IMR-90 (cell line): ENCODE data around the gene LRRC56. TPM values are rescaled to one million over a fixed set of nuclear protein-coding genes. Genes with fewer than 3 reads are reported as not detected.

Source experiments
- ATAC-seq: fragments of 200-7000 bp; cut with Tn5 transposase; 2 replicates; pipeline ENCODE4 v1.9.1; 2020; ENCODE audit warnings: low read depth, mild to moderate bottlenecking, moderate library complexity
- BruUV-seq: library from RNA; stranded (reverse); fragments of 400-500 nt; replicated peaks from 2 replicates; lab custom pipeline; 2021; lab: Mats Ljungman, UMichigan
- CTCF ChIA-PET: fragments of 300-600 bp; formaldehyde crosslinking; extraction: SDS; loops from one replicate; lab custom pipeline; 2021; ENCODE audit warnings: antibody characterized with exemption; lab: Yijun Ruan, JAX
- POLR2A ChIA-PET: fragments of 300-600 bp; sonication (Branson Sonifier 250); formaldehyde crosslinking; loops from one replicate; lab custom pipeline; 2022; ENCODE audit warnings: antibody characterized with exemption; ENCODE audit not compliant: unreplicated experiment; lab: Charles Lee
- DNase-seq: peaks from one replicate; pipeline ENCODE4 v3.0.0; 2013
- H2AFZ ChIP-seq: replicated peaks from 2 replicates; pipeline ENCODE3; 2013; ENCODE audit warnings: low read length, mild to moderate bottlenecking; ENCODE audit not compliant: poor library complexity
- H2AK5ac ChIP-seq: 2 replicates; pipeline ENCODE4 v1.6.1; 2013; ENCODE audit warnings: low read depth, low read length, inconsistent platforms
- H2AK9ac ChIP-seq: replicated peaks from 2 replicates; pipeline ENCODE3; 2013; ENCODE audit warnings: mild to moderate bottlenecking, low read depth, low read length, moderate library complexity; ENCODE audit not compliant: poor library complexity
- H2BK120ac ChIP-seq: 2 replicates; pipeline ENCODE4 v1.6.1; 2013; ENCODE audit warnings: low read depth, low read length, inconsistent platforms
- H2BK15ac ChIP-seq: 3 replicates; pipeline ENCODE4 v1.6.1; 2013; ENCODE audit warnings: low read depth, low read length, inconsistent platforms
- H2BK20ac ChIP-seq: 2 replicates; pipeline ENCODE4 v1.6.1; 2013; ENCODE audit warnings: low read depth, mild to moderate bottlenecking, inconsistent platforms, low read length, moderate library complexity
- H2BK5ac ChIP-seq: 2 replicates; pipeline ENCODE4 v1.6.1; 2013; ENCODE audit warnings: mild to moderate bottlenecking, low read depth, low read length, inconsistent platforms; ENCODE audit not compliant: poor library complexity, severe bottlenecking
- H3K14ac ChIP-seq: replicated peaks from 2 replicates; pipeline ENCODE4 v1.6.1; 2013; ENCODE audit warnings: low read depth, low read length, inconsistent platforms
- H3K18ac ChIP-seq: 2 replicates; pipeline ENCODE4 v1.6.1; 2013; ENCODE audit warnings: low read depth, low read length, control low read depth
- H3K23ac ChIP-seq: 2 replicates; pipeline ENCODE4 v1.6.1; 2013; ENCODE audit warnings: low read depth, low read length, inconsistent platforms
- H3K27ac ChIP-seq: 2 replicates; pipeline ENCODE4 v1.5.1; 2013; ENCODE audit warnings: mild to moderate bottlenecking, control low read depth, low read length; ENCODE audit not compliant: insufficient read depth
- H3K27me3 ChIP-seq: 2 replicates; pipeline ENCODE4 v1.6.1; 2013; ENCODE audit warnings: low read length; ENCODE audit not compliant: control insufficient read depth, insufficient read depth
- H3K36me3 ChIP-seq: 2 replicates; pipeline ENCODE4 v1.6.1; 2013; ENCODE audit warnings: low read length, mixed read lengths; ENCODE audit not compliant: control insufficient read depth, insufficient read depth
- H3K4ac ChIP-seq: 2 replicates; pipeline ENCODE4 v1.6.1; 2013; ENCODE audit warnings: low read depth, low read length, inconsistent platforms
- H3K4me1 ChIP-seq: 2 replicates; pipeline ENCODE4 v1.6.1; 2013; ENCODE audit warnings: low read length, mixed read lengths; ENCODE audit not compliant: control insufficient read depth, insufficient read depth
- H3K4me2 ChIP-seq: 2 replicates; pipeline ENCODE4 v1.6.1; 2013; ENCODE audit warnings: low read depth, mild to moderate bottlenecking, control low read depth, low read length, moderate library complexity
- H3K4me3 ChIP-seq: 2 replicates; pipeline ENCODE4 v1.5.1; 2013; ENCODE audit warnings: low read depth, mild to moderate bottlenecking, control low read depth, low read length, moderate library complexity; ENCODE audit not compliant: insufficient read depth
- H3K56ac ChIP-seq: 2 replicates; pipeline ENCODE4 v1.6.1; 2013; ENCODE audit warnings: low read length, inconsistent platforms; ENCODE audit not compliant: insufficient read depth; ENCODE audit errors: extremely low read depth
- H3K79me1 ChIP-seq, 2 experiments: 2 replicates each; pipeline ENCODE4 v1.6.1; 2013; ENCODE audit warnings: low read length in 2 of 2, inconsistent platforms in 1 of 2, low read depth in 1 of 2
- H3K9ac ChIP-seq: 2 replicates; pipeline ENCODE4 v1.6.1; 2013; ENCODE audit warnings: low read depth, low read length, control low read depth
- H3K9me1 ChIP-seq: 2 replicates; pipeline ENCODE4 v1.6.1; 2013; ENCODE audit warnings: low read length, inconsistent platforms; ENCODE audit not compliant: insufficient read depth
- H3K9me3 ChIP-seq: 2 replicates; pipeline ENCODE4 v1.6.1; 2013; ENCODE audit warnings: low read length; ENCODE audit not compliant: control insufficient read depth, insufficient read depth
- H4K20me1 ChIP-seq: 2 replicates; pipeline ENCODE4 v1.6.1; 2013; ENCODE audit warnings: low read length, inconsistent platforms; ENCODE audit not compliant: insufficient read depth
- H4K5ac ChIP-seq: 2 replicates; pipeline ENCODE4 v1.6.1; 2013; ENCODE audit warnings: mild to moderate bottlenecking, low read depth, low read length, control low read depth
- H4K8ac ChIP-seq, 2 experiments: 2 replicates each; pipeline ENCODE4 v1.6.1; 2013; ENCODE audit warnings: low read depth in 2 of 2, low read length in 2 of 2, control low read depth in 1 of 2, inconsistent platforms in 1 of 2
- H4K91ac ChIP-seq: 2 replicates; pipeline ENCODE4 v1.6.1; 2013; ENCODE audit warnings: low read depth, low read length, inconsistent platforms; ENCODE audit not compliant: insufficient read depth
- BHLHE40 ChIP-seq: fragments of 150-350 bp; IDR thresholded peaks from 2 replicates; pipeline ENCODE4 v1.6.1; 2016; ENCODE audit warnings: mild to moderate bottlenecking, low read depth, low read length
- CHD1 ChIP-seq: IDR thresholded peaks from 2 replicates; pipeline ENCODE4 v1.6.1; 2012; ENCODE audit warnings: low read depth, low read length, improper control_type of control experiment
- ELK1 ChIP-seq: fragments of 150-350 bp; IDR thresholded peaks from 2 replicates; pipeline ENCODE4 v1.6.1; 2016; ENCODE audit warnings: low read depth, mild to moderate bottlenecking, low read length, moderate library complexity, borderline replicate concordance
- FOS ChIP-seq: fragments of 150-350 bp; IDR thresholded peaks from 2 replicates; pipeline ENCODE4 v1.6.1; 2016; ENCODE audit warnings: low read depth, low read length
- MAFK ChIP-seq: IDR thresholded peaks from 2 replicates; pipeline ENCODE4 v1.6.1; 2012; ENCODE audit warnings: low read depth, low read length, improper control_type of control experiment
- MAZ ChIP-seq: IDR thresholded peaks from 2 replicates; pipeline ENCODE4 v1.6.1; 2012; ENCODE audit warnings: low read depth, mild to moderate bottlenecking, low read length, improper control_type of control experiment, moderate library complexity, borderline replicate concordance
- MXI1 ChIP-seq: IDR thresholded peaks from 2 replicates; pipeline ENCODE4 v1.6.1; 2012; ENCODE audit warnings: low read depth, mild to moderate bottlenecking, low read length, moderate library complexity, borderline replicate concordance
- NFE2L2 ChIP-seq: fragments of 150-350 bp; IDR thresholded peaks from 2 replicates; pipeline ENCODE4 v1.6.1; 2016; ENCODE audit warnings: low read depth, mild to moderate bottlenecking, low read length
- POLR2A ChIP-seq: IDR thresholded peaks from 2 replicates; pipeline ENCODE4 v1.6.1; 2012; ENCODE audit warnings: mild to moderate bottlenecking, low read depth, low read length
- RAD21 ChIP-seq: IDR thresholded peaks from 2 replicates; pipeline ENCODE4 v1.6.1; 2012; ENCODE audit warnings: low read length, improper control_type of control experiment
- RCOR1 ChIP-seq: IDR thresholded peaks from 2 replicates; pipeline ENCODE4 v1.6.1; 2012; ENCODE audit warnings: mild to moderate bottlenecking, low read length, improper control_type of control experiment; ENCODE audit not compliant: insufficient replicate concordance
- RFX5 ChIP-seq: IDR thresholded peaks from 2 replicates; pipeline ENCODE4 v1.8.0; 2012; ENCODE audit warnings: low read depth, mild to moderate bottlenecking, low read length, moderate library complexity
- SMC3 ChIP-seq: fragments of 150-350 bp; IDR thresholded peaks from 2 replicates; pipeline ENCODE4 v1.6.1; 2016; ENCODE audit warnings: low read depth, mild to moderate bottlenecking, antibody characterized with exemption, low read length, moderate library complexity
- USF2 ChIP-seq: fragments of 150-350 bp; IDR thresholded peaks from 2 replicates; pipeline ENCODE4 v1.6.1; 2017; ENCODE audit warnings: mild to moderate bottlenecking, antibody characterized with exemption, low read length, low read depth
- WGBS, 2 experiments: methylation state at CpG; one replicate each; pipeline versions ENCODE4 v1.1.5 to v1.1.7; 2013; ENCODE audit warnings: missing lambda C conversion rate in 2 of 2; ENCODE audit not compliant: insufficient read length in 1 of 2; ENCODE audit errors: extremely low coverage in 2 of 2; 5-methylcytosine and 5-hydroxymethylcytosine counted together
- dilution Hi-C: fragments of 300-500 bp; cut with HindIII; formaldehyde crosslinking; loops from one replicate; pipeline ENCODE4 v1.14.3; 2018; ENCODE audit warnings: low sequenced_read_pairs; ENCODE audit not compliant: unreplicated experiment
- in situ Hi-C: fragments of 300-500 bp; cut with MboI; formaldehyde crosslinking; loops from 3 replicates; pipeline ENCODE4 v1.14.3; 2019; ENCODE audit warnings: low sequenced_read_pairs, inconsistent platforms, mixed read lengths
- intact Hi-C: fragments of 100-400 bp; cut with micrococcal nuclease; formaldehyde crosslinking; loops from 2 replicates; pipeline ENCODE4 v1.10.0; 2022
- polyA plus RNA-seq, 3 experiments: library from polyadenylated mRNA; depleted of rRNA; stranded (reverse); fragments of >200 nt; gene quantifications; 2 replicates each; pipeline ENCODE4 v1.2.3, GENCODE V29; 2012; ENCODE audit warnings: low replicate concordance in 1 of 3
- total RNA-seq: library from RNA; depleted of rRNA; stranded (reverse); fragments of >200 nt; gene quantifications from 2 replicates; pipeline ENCODE4 v1.2.3, GENCODE V29; 2012

Gene LRRC56
- total and polyA plus RNA-seq, 2 of the 4 experiments (the other 2 are of a cell fraction): 0.36 to 1.3 TPM

DNA sequence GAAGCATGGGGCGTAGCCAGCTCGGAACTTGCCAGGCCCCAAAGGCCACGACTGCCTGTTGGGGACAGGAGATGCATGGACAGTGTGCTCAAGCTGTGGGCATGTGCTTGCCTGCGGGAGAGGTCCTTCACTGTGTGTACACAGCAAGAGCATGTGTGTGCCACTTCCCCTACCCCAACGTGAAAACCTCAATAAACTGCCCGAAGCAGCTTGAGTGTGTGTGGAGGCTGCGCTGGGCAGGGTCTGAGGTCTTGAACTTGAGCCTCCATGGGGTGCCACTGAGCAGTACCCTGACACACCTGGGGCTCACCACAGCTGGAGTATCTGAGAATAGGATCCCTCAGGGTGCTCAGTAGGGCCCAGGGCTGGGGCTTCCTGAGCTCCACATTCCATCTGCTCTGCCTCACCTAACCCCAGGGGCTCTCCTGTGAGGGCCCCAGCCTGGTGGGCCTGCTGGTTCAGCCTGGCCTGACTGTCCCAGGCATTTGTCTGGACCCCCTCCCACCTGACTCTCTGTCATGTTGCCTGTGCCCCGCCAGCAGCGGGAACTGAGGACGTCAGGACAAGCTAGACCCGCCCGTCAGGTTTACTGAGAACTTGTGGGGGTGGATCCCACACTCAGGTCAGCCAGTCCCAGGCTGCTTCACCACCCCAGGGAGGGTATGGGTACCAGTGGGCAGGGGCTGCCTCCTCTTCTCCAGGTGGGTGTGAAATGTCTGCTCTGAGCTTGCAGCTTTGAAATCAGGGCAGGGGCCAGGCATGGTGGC, 26.7 kb downstream of the LRRC56 start:
- no peak overlapping the region for H3K14ac ChIP-seq
- H3K27me3 ChIP-seq: peaks cover 1% of the 10 kb centered on the region; the same call in 1 of the 2 replicates
- DNase-seq (no peak), ATAC-seq (no peak)
- H3K9me3 ChIP-seq: no peaks in the 10 kb centered on the region
- no peak overlapping the region for H3K4me3 ChIP-seq
- H4K91ac ChIP-seq: no peak overlapping the region
- no peak overlapping the region for H2BK120ac ChIP-seq
- no peak overlapping the region for H3K9ac ChIP-seq
- no peak overlapping the region for H2BK20ac ChIP-seq
- ChIA-PET POLR2A (no interaction called here), CTCF (interaction anchor here (1.3 kb wide), 1 partner anchor 9 kb away, joined by 3 read pairs; no protein-coding TSS in a partner anchor)
- no peak overlapping the region; the same call in 1 of the 2 replicates for H4K5ac ChIP-seq
- H3K18ac ChIP-seq: no peak overlapping the region
- H3K56ac ChIP-seq: 0 out of 2 replicates have a peak overlapping the region, but pooled peaks have one; percentile 1
- H3K36me3 ChIP-seq: peaks cover 14% of the 10 kb centered on the region
- peaks cover 28 to 42% of the 10 kb centered on the region in 2 experiments; a peak in 3 of 4 replicates for H3K79me1 ChIP-seq
- no peak overlapping the region for H2BK5ac ChIP-seq
- H2BK15ac ChIP-seq: no peak overlapping the region
- H4K8ac ChIP-seq: 0 out of 4 replicates have a peak overlapping the region, but pooled peaks of 1 of the 2 experiments have one; percentile 49
- H3K4me1 ChIP-seq: peaks cover 21% of the 10 kb centered on the region
- intact Hi-C loops (no loop called here), dilution Hi-C loops (no loop called here), in situ Hi-C loops (no loop called here)
- H2AK5ac ChIP-seq: no peak overlapping the region
- H3K9me1 ChIP-seq: peaks cover 5% of the 10 kb centered on the region; the same call in 1 of the 2 replicates
- H2AFZ ChIP-seq: peak overlapping the region; percentile 23
- WGBS, 2 experiments: no CpG with 5 or more reads among the region's 12 CpGs
- no peak overlapping the region for H3K23ac ChIP-seq
- H3K4ac ChIP-seq: no peak overlapping the region
- no TSS peak for BruUV-seq
- no peak overlapping the region for H2AK9ac ChIP-seq
- H3K27ac ChIP-seq: no peak overlapping the region
- TF ChIP-seq RAD21 (no peak), NFE2L2 (no peak), MAZ (no peak), MXI1 (no peak), FOS (no peak), POLR2A (no peak), MAFK (no peak), CHD1 (no peak), ELK1 (no peak), SMC3 (no peak), RCOR1 (no peak), BHLHE40 (no peak), USF2 (no peak), RFX5 (no peak)
- no peak overlapping the region for H3K4me2 ChIP-seq
- peaks cover 29% of the 10 kb centered on the region for H4K20me1 ChIP-seq
